ENCODE data around the gene DEPDC5.

DEPDC5 gene

DNA sequence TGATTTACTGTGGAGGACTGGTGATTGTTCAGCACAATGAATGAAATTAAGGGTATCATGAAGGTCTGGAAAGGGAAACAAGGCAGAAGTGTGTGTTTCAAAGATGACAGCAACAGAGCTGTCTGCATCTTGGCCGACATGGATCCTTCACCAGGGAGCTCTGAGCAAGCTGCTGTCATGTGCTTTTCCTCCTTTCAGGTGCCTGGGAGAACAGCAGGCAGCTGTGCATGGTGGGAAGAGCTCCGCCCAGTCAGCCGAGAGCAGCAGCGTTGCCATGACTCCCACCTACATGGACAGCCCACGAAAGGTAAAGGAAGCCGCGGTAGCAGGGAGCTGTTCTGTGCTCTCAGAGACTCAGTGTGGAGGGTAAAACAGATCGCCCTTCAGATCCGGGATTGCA, 103.4 kb downstream of the DEPDC5 start:
- DNase-seq = no peak

DNA sequence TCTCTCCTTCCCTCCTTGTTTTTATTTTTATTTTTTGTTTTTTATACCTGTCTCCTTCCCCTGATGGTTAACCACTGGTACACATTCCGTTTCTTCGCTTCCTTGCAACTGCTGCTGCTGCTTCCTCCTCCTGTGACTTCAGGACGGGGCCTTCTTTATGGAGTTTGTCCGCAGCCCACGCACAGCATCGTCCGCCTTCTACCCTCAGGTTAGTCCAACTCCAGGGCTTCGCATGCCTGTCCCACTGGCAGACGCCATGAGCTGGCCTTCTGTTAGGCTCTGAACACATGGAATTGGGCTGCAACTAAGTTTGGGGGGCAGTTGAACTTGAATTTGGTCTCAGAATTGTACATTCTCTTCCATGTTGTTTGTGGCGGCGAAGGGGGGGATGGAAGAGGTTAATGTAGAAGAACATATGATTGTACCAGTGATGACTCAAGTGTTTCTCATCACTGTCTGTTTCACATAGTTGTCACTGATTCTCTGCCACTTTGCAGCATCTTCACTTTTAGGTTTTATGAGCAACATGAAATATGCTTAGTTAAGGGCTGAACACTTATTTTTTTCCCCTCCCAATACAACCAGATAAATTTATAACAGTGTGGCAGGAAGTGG, 107.5 kb downstream of the DEPDC5 start:
- no peak for DNase-seq

DNA sequence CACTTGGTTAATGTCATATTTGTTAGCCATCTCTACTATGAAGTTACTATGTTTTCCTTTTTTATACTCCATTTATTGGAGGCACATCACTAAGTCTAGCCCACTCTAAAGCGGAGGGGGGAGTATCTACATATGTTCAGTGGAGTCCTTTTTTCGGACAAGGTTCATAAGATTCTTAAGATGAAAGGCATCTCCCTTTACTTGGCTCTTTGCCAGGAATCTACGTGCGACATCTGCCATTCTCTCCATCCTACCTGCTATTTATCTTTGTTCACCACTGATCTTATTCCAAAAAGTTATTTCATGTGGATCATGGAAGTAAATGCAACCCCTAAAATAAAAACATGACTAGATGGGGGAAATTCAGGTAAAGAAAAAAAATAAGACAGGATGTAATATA, 113.1 kb downstream of the DEPDC5 start:
- no peak for DNase-seq

DNA sequence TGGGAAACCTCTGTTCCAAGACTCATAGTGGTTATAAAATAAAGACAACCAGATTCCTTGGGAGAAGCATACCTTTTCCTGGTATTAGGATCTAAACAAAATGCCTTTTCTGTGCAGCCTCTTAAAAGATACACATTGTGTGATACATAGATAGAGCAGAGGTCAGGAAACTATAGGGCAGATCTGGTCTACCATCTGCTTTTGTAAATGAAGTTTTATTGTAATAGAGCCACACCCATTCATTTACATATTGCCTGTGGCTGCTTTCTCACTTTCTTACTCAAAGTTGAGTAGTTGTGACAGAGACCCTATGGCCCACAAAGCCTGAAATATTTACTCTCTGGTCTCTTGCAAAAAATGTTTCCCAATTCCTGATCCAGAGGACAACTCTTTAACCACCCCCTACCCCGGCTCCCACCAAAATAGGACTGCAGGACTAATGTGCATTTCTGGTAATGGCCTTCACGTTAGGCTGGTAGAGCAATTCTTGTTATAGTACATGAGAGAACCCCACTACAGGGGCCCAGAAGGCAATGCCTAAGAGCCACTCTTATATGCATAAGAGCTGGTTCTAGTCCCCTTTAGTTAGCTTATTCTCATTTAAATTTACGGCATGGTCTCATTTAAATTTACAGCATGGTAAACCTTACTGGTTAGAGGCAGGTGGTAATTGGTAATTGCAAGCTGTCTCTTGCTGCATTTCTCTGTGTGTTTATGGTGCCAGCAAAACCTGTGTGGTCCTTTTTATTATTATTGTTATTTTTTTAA, 113.8 kb downstream of the DEPDC5 start:
- DNase-seq = no peak

DNA sequence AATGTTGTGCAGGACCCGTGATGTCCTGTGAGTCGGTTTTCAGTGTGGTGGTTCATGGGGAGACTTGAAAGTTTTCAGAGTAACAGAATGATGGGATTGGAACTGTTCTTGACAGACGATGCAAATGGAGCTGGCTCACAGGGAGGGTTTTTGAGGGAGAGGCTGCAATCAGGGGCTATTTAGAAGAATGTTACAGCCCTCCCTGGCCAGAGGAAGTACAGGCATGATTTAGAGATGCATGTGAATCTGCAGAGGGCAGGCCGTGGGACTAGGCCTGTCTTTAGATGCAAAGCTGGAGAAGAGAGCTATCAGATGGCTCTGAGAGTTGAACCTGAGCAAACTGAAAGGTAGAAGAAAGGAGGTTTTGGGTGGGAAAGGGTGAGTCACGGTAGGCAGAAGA, 115.9 kb downstream of the DEPDC5 start:
- DNase-seq = no peak

DNA sequence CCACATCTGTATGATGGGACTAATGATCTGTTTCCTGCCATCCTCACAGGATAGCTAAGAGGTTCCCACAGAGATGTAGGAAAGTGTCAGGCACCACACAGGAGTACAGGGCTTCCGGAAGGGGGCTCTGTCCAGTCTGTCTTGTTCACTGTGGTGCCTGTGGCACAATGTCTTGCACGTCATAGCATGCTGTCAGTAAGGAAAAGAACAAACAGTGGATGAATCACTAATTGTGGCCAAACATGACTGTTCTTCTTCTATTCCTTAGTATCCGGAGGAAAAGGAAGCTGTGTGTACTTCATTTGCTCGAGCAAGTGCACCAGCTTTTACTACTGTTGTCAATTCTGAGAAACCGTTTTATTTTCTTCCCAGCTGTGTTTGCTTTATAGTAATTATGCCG, 117.1 kb downstream of the DEPDC5 start:
- no peak for DNase-seq

DNA sequence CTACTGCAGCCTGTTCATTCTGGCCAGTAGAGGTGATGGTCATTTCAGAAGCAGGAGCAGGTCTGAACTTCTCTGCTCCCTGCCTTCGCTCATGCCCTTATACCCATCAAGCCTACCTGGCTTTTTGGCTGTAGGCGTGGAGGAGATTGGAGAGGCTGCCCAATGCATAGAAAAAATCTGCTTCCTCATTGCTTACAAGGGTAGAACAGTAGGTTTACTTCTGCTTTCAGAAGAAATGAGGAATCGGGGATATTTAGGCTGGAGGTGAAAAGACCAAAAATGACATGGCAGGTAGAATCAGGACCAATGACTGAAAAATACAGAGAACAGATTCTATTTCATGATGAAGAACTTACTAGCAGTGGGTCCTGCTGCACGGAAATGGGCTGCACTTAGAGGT, 117.7 kb downstream of the DEPDC5 start:
- DNase-seq = no peak

DNA sequence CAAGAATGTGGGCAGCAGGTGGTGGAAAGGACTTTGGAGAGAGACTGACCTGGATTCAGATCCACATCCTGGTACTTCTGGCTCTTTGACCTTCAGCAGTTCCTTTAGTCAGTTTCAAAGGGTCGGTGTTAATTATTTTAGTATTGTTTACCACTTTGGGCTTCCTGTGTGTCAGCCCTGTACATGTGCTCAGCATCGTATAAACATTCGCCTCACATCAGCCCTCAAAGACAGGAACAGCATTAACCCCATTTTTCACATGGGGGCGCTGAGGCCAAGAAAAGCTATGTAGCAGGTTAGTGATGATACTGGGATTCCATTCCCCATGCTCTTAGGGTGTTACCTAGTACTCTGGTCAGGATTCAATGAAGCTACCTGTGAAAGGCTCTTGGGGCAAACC, 118.4 kb downstream of the DEPDC5 start:
- DNase-seq = no peak

DNA sequence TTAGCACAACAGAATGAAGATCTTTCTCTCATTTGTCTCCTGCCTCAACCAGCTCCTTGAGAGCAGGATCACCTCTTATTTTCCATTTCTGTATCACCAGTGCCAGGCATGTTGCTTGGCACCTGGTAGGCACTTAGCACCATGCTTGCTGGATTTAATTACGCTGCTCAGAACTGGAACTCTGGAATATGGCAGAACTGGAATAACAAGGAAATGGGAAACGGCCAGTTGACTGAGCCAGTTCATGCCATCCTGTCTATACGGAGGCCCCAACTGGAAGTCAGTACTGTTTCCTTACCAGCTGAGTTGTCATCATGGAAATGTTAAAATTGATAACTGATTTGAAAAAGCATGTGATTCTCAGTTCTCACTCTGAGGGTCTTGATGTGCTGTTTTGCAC, 121.0 kb downstream of the DEPDC5 start:
- no peak for DNase-seq

DNA sequence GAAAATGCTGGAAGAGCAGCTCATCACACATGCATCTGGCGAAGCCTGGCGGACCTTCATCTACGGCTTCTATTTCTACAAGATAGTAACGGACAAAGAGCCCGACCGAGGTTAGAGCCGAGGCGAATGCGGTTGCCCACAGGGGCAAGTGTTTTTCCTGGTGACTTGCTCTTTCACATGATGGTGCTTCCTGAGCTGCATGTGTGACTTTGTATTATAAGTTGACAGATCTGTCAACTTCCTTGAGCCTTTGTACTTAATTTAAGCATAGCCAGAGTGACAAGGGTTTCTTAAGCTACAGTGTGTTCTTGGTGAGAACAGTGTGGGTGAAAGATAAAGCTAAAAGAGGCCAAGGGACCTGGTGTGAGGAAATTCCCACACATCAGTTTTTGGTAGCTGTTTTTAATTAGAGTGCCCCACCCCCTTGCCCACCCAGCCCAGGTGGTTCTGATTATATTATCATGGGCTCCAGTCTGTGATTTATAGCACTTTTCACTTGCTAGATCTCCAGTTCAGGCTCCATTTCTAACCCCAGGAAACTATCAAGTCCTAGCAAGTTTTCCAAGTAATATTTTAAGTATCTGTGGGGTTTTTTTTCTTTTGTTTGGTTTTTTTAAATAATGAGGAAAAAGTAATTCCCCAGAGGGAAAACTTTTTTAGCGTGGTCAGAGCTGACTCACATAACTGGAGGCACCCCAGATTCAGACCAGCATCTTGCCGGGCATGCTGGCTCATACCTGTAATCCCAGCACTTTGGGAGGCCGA, 122.5 kb downstream of the DEPDC5 start:
- DNase-seq = no peak

DNA sequence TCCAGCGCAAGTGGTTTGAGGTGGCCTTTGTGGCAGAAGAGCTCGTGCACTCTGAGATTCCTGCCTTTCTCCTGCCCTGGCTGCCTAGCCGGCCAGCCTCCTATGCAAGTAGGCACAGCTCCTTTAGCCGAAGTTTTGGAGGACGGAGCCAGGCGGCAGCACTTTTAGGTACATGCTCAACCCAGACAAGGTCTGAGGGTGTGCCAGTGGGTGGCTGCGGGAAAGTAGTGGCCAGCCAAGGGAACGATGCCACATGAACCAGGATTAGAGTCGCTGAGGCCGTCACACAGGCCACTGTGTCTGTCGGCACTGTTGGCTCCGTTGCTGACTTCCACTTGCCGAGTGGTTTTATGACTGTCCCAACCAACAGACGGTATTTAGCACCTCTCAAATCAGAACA, 125.8 kb downstream of the DEPDC5 start:
- no peak for DNase-seq

DNA sequence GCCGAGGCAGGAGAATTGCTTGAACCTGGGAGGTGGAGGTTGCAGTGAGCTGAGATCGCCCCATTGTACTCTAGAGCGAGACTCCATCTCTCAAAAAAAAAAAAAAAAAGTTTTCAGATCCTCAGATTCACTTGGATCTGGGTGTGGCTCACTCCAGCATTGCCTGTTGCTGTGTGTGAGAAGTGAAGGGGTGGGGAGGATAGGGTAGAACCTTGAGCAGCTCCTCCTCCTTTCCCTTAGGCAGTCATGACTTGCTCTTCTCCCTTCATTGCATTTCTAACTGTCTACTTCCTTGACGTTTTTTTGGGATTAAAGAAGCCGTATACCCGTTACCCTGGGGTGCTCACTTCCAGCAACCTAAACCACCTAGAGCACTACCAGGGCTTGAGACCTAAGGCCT, 127.4 kb downstream of the DEPDC5 start:
- no peak for DNase-seq

DNA sequence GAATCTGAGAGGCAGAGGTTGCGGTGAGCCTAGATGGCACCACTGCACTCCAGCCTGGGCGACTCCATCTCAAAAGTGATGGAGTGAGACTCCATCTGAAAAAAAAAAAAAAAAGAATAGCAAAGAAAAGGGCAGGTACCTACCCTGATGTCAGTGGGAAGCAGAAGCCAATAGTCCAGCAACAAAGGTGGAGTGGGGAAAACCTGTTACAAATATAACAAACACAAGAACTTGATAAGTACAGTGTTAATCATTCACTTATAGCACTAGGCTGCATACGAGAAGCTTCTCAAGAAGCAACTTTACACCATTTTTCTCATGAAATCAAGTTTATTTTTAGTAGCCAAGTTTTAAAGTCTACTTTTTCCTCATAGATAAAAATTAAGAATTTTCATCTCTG, 128.0 kb downstream of the DEPDC5 start:
- no peak for DNase-seq

DNA sequence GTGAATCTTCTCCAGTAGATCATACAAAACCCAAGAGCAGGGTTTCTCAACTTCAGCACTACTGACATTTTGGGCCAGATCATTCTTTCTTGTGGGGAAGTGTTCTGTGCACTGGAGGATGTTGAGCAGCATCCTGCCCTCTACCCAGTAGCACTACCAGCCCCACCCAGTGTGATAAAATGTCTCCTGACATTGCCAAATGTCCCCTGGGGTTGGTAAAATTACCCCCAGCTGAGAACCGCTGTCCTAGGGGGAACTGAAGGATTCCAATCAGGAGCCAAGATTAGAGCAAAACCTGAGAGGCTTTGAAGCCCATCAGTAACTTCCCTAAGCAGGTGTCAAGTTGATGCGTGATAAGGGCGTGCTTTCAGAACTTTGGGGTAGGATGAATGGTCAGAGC, 129.2 kb downstream of the DEPDC5 start:
- no peak for DNase-seq

DNA sequence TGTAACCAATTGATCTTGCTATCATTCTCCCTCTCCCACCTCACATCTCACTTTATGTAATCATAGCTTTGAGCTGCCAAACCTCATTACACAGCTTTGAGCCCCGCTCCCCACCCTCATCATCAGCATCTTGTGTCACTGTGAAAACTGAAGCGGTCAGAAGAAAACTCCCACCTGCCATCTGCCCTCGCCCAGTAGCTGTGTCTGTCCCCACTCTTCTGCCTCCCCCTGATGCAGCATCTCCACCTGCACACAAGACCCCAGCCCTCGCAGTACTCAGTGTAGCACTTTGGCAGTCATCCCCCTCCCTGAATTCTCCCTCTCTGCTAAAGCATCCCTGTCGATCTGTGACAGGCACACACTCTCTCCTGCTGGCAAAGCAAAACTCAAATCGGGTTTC, 130.2 kb downstream of the DEPDC5 start:
- no peak for DNase-seq

DNA sequence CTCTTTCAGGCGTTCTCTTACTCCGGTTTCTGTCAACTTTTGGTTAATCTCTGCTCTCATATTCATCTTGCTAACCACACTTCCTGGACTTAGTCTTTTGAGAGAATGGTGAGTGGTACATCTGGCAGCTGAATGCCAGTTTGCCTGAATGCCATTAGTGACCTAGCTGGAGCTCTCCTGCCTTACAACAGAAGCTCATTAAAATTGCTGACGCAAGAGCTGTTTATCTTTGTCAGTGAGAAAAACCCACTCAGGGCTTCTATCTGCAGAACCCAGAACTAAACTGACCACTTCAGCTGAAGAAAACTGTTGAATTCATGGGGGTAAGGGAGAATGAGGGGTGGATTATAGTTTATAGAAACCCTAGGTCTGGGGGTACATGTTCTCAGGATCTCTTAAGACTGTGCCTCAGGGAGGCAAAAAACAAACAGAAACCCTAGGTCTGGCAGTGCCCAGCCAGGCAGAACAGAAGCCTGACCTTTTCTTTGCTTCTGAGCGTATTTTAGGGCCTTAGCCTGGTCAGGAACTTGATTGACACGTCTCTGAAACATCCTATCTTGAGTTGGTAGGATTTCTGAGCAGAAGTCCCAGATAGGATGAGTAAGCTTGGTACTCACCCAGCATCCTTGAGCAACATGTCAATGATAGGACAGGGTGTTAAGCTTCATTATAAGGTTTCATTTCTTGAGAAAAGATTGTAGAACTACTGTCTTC, 137.7 kb downstream of the DEPDC5 start:
- DNase-seq = no peak

DNA sequence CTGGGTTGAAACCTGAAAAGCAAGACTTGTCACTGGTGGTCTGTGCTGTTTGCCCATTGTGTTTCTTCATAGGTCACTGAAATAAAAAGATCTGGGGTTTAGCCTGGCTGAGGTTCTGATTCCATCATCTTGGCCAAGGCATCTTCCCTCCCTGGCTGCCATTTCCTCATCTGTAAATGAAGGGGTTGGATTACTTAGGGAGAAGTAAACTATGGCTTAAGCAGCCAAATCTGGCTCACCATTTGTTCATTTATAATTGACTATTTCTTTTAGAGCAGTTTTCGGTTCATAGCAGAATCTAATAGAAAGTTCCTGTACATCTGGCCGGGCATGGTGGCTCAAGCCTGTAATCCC, 138.2 kb downstream of the DEPDC5 start:
- DNase-seq = no peak

DNA sequence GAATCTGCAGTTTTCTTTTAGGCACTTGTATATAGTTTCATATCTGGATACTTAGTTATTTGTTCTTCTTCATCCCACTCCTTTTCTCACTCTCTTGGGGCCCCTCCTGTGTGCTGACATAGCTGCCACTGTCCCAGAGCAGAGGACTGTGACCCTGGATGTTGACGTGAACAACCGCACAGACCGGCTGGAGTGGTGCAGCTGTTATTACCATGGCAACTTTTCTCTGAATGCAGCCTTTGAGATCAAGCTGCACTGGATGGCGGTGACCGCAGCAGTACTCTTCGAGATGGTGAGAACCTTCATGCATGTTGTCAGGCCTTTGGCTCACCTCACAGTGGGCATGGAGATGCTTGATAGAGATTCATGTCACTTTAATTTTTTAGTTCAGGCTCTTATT, 139.6 kb downstream of the DEPDC5 start:
- DNase-seq = no peak

DNA sequence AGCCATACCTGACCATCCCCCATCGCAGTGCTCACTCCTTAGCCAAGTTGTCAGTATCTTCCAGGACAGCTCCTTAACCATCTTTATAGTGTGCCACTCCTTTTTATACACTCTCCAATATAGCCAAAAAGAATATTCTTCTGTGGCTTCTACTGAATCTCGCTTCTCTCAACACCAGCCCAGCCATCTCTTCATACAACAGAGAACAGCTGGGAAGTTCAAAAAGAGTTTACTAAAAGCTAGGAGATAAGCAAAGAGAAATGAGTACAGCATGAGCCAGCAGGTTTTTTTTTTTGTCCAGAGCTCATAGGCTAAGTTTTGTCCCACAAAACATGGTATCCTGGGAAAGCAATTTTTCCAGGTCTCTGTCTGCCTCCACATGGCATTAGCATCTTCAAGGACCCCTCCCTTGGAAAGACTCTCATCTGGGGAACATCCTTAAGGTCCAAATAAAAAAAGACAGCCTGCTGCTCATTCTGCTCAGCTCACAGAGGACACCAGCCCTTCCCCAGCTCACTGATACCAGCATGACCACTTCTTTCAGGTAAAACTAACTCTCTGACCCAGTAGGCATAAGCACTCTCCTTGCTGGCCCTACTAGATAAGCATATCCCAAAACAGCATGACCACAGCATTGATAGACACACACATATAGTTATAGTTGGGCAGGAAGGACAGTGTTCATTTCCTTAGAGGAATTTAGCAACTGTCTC, 141.7 kb downstream of the DEPDC5 start:
- DNase-seq = no peak

DNA sequence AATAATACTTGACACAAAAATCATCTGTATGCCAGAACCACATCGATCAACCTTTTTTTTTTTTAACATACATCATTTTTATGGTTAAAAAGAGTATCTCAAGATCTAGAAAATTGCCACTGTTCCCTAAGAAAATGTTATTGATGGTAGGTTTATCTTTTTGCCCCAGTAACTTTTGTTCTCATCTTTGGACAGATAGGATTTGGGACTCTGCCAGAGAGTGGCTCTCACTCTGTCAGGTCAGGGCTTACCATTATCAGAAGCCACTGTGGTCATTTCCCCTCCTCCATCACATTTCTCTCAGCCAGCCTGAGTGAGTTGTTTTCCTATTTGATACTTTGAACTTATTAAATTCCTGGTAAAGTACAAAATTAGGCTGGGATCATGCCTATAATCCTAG, 142.7 kb downstream of the DEPDC5 start:
- DNase-seq = no peak

DNA sequence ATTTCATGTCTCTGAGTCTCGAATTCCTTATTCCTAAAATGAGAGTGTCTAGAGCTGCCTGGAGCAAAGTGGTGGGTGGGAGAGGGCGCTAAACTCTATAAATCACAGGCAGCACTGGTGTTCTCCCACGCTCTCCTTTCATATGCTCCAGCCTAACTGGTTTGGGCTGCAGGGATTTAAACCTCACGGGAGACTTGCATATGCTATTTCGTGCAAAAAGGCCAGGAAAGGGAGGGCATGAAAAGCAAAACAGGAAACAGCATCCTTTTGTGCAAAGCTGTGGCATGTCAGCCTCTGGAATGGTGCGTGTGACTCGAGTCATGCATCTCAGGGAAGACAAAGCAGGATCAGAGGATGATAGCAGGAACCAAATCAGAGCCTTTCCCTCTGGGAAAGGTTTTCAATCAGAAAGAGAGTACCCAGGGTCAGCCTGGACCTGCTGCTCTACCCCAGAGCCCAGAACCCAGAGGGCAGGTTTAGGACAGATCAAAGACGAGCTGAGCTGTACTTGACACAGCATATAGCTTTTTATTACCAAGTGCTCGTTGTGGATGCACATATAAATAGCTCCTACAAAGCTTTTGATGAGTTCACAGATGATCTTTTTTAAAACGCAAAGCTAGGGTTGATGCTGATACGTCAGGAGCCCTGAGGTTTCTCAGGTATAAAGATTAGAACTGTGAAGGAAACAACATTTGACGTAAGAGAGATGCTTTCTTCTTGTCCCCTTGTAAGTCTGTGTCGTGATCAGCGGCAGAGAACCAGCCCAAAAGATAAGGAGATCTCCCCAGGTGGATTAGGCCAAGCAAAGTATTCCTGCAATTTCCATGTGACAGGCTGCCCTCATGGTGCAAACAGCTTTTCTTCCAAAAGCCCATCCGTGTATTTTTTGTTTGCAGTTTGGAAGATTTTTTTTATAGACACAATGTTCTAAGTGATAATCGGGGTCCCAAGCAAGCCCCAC, 144.3 kb downstream of the DEPDC5 start:
- no peak for DNase-seq

DNA sequence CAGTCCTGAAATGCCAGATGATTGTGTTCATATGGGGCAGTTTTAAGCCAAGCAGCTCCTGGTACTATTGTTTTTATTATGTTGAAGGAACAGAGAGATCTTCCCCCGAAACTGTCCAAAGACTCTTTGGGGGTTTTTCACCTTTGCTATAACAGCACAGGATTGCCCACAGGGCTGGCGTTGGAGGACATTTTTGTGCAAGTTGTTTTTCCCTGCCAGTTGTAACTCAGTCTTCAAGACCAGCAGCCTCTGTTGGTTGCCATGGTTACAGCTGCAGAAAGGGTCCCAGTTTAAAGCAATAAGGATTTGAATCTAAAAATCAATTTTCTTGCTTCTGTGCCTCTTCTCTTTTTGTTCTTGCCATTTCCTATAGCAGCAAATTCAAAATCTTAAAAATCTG, 145.1 kb downstream of the DEPDC5 start:
- DNase-seq = no peak
